Measurements from ENCODE around the gene MTOR.

Gene MTOR

DNA sequence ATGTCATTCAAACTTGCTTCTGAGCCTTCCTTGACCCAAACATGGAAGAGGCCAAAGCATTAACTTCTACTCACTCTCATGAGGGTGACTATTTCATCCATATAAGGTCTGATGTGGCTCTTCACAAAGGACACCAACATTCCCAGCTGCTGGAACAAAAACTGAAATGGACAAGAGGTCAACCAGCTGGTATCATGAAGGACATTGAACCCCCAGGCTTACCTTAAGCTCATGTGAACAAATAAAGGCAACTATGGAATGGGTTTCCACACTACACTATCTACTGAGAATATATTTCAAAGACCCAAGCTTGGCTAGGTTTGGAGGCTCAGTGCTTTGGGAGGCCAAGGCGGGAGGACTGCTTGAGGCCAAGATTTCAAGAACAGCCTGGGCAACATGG, 46.3 kb downstream of the MTOR start:
- DNase-seq (ENCODE audit: low spot score): no peak

DNA sequence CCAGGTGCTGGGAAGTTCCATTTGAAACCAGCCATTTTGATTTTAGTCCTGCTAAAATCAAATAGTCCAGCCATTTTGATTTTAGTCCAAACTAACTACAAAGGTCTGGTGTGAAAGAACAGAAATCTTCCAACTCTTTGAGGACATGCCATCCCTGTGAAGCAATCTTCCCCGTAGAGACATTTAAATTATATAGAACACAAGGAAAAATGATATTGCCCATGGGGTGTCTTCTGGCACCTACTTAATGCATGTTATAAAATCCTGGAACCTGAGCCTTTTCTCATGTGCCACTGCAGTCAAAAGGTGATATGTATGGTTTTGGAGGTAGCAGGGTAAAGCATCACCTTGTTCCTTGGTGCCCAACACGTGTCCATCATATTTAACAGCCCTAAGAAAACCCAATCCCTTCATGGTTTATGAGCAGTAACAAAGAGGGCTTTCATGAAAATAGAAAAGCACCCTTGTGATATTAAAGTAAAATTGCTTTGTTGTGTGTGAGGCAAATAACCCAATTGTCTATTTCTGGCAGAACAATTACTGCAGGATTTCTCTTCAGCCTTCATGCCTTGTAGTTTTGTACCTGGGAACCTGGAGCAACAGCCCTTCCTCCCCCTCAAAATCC, 46.9 kb downstream of the MTOR start:
- DNase-seq (ENCODE audit: low spot score): no peak

DNA sequence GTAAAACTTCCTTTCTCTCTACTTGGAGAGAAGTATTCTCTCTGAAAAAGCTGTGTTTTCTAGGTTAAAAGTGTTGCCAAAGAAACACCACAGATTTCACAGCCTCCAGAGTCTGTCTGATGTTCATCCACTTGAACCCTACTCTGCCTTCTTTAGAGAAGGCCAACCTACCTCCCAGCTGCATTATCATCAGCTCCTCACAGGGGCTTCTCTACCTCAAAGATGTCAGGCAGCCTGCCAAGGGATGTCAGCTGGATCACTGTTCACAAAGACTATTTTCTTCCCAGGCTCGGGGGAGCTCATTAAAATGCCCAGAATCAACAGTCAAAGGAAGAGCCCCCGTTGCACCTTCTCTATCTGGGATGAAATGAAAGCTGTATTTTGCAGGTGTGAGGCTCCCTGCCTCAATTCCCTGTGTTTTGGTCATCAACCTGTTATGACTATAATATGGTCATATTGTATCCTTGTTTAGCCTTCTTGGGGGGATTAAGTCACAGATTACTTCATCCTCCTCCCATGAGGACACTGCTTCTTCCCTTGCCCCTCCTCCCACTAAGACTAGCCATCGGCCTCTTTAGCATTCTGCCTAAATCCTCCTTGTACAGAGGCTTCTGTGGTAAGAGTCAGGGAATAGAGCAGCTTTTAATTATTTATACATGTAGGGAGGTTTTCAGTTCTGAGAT, 47.5 kb downstream of the MTOR start:
- DNase-seq (ENCODE audit: low spot score): no peak

DNA sequence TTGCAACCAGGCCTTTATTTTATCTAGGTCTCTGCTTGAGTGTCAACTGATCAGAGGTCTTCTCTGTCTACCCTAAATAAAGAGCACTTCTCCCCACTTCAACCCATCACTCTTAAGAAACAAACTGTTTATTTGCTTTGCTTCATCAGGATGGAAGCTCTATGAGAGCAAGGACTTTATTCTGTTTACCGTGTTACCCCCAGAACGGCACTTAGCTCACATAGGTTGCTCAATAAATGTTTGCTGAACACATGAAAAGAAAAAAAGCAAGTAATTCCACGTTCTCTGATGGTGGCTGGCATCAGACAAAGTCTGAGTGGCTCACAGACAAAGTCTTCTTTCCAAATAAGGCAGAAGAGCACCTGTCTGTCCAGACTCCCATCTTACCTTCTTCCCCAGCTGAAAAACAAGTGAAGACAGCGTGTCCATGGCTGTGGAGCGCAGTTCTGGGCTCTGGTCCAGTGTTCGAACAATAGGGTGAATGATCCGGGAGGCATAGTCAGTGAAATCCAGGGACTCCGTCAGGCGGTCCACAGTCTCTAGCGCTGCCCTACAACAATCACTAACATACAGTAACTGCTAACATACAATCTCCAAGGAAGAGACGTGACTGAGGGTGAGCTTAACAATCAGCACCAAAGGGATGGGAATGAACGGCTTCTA, 50.3 kb downstream of the MTOR start:
- DNase-seq (ENCODE audit: low spot score): no peak

DNA sequence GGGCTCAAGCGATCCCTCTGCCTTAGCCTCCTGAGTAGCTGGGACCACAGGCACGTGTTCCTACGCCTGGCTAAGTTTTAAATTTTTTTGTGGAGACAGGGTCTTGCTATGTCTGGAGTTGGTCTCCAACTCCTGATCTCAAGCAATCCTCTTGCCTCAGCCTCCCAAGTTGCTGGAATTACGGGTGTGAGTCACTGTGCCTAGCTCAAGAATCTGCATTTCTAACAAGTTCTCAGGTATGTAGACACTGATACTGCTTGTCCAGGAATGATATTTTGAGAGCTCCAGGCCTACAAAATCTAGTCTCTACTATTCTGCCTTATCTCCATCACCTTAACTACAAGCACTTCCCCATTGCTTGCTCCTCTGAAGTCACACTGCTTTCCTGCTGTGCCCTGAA, 50.9 kb downstream of the MTOR start:
- DNase-seq (ENCODE audit: low spot score): no peak

DNA sequence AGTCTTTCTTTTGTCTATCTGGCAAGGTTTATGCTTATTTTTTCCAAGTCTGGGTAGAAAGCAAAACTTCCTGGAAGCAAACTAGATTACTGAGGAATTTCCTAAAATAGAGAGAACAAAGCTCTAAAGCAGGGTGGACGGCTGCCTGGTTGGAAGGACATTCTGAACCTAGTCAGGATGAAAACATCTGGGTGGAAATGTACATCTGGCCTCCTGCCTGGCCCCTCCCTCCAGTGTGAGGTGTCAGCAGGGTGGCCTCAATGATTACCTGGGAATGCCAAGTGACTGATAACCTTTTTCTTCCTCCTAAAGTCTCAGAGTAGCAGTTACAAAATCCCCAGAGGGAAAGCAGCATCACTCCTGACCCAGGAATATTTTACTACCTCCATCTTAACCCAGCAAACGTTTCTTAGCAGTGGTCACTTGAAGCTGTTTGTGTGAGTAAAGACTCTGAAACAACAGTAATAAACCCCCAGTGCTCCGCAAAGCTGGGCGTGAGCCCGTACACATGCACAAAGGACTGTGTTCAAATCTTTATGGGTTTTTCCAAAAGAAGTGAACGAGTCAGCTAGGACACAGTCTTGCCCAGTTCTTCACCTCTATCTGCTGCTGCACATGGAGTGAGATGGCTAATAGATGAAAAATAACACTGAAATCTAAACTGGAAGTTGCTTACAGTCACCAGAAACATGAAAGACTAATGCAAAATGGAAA, 54.3 kb downstream of the MTOR start:
- no peak for DNase-seq (ENCODE audit: low spot score)

DNA sequence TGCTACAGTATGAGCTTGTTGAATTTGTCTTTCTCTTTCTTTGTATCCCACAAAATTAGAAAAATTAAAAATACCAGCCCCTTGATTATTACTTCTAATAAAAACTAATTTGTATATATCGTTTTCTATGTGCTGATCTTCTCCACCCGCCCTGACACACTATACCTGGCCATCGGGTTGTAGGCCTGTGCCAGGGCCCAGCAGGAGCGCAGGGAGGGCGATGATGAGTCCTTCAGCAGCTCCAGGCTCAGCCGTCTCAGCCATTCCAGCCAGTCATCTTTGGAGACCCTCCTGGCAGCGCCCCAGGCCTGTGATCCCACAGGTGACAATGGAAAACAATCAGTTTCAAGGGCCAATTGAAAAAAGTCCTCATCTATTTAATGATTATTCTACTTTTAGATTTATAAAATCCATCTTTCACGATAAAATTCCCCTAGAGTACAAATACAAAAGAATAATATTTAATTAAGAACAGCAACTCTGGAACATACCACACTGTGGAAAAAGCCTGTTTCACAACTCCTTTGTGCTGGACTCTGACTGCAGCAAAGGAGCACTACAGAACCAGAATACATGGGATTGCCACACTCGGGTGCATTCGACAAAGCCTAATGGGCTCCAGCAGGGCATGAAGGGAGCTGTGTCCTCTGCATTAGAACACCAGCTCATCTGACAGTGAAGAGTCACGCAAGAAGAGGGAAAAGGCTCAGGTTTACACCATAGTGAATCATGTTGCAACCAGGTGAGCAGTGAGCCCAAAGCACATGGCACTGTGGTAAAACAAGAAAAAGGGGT, 57.8 kb downstream of the MTOR start:
- no peak for DNase-seq (ENCODE audit: low spot score)

DNA sequence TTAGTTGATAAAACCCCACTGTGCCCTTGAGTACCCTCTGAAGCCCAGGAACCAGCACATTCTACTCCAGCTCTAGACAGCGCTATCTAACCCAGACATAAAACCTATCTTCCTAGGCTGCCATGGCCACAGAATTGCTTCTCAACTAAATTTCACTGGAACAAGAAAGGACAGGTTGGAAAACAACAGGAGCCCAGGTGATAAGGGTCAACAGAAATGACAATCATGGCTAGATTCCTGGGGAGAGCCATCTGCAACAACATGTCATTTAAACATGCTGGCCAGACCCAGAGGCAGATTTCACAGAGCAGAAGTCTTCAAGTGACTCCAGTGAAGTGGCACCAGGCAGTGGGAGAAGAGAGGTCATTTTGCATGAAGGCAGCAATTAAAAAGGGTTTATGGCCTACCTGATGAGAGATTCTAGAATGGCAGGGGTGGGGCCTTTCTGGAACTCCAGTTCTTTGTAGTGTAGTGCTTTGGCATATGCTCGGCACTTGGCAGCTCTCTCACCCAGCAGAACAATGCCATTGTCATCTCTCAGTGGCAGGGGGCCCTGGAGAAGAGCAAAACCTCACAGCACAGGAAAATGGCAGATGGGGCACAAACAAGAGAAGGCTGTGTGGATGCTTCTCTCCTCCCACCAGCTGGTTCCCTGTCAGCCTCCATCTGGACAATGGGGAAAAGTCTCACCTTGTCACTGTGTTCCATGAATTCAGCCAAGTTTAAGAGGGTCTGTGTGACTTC, 63.3 kb downstream of the MTOR start:
- no peak for DNase-seq (ENCODE audit: low spot score)

DNA sequence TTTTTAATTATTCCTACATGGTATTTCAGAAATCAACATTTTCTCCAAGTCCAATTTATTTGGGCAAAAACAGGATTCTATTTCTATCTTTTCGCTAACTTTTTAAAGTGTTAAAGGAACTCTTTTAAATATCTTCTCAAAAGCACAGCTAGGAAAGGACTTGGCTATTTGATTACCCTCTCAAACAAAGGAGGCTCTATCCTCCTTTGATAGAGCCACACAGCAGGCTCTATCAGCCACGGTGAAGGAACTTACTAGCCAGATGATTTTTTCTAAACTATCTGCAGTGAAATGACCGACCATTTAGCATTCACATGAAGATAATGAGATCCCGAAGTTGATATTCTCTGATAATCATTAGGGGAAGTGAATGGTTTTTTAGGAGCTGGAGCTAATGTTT, 64.1 kb downstream of the MTOR start:
- no peak for DNase-seq (ENCODE audit: low spot score)

DNA sequence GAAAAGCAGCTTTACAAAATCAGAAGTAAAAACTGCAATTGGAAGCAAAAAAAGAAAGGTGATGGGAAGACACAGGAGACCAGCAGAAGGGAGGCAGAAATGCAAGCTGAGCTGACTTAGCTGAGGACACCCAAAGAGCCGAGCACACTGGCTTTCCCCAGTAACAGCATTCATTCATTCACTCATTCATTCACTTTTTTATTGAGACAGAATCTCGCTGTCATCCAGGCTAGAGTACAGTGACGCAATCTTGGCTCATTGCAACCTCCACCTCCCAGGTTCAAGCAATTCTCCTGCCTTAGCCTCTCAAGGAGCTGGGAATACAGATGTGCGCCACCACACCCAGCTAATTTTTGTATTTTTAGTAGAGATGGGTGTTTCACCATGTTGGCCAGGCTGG, 65.0 kb downstream of the MTOR start:
- no peak for DNase-seq (ENCODE audit: low spot score)

DNA sequence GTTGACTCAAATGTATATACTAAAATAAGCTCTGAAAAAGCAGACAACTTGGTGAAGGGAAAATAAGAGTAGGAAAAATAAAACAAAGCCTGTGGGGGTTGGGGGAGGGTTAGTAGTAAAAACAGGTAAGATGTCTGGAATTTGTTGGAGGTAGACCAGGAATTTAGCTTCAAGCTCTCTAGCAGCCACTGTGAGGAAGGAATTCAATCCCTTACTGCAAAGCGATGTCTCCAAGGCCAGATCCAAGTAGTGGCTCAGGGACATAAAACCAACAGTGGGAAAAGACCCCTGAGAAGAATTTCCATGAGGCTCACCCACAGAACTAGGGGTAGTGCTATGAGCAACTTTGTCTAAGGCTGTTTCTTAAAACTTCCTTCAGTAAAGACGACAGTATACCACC, 65.4 kb downstream of the MTOR start:
- no peak for DNase-seq (ENCODE audit: low spot score)

DNA sequence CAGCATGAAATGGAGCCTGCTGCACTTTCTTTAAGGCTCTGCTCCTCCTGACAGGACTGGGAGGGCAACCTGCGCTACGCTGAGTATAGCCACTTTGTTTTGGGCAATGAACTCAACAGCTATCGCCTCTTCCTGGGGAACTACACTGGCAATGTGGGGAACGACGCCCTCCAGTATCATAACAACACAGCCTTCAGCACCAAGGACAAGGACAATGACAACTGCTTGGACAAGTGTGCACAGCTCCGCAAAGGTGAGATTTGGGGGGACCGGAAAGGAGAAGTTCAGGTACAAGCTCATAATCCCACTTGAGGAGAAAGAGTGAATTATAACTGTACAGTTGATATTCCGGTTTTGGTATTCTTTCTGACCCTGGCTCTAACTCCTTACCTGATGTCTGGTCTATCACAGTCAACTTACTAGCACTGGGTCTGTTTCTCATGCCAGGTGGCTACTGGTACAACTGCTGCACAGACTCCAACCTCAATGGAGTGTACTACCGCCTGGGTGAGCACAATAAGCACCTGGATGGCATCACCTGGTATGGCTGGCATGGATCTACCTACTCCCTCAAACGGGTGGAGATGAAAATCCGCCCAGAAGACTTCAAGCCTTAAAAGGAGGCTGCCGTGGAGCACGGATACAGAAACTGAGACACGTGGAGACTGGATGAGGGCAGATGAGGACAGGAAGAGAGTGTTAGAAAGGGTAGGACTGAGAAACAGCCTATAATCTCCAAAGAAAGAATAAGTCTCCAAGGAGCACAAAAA, 67.8 kb downstream of the MTOR start:
- no peak for DNase-seq (ENCODE audit: low spot score)

DNA sequence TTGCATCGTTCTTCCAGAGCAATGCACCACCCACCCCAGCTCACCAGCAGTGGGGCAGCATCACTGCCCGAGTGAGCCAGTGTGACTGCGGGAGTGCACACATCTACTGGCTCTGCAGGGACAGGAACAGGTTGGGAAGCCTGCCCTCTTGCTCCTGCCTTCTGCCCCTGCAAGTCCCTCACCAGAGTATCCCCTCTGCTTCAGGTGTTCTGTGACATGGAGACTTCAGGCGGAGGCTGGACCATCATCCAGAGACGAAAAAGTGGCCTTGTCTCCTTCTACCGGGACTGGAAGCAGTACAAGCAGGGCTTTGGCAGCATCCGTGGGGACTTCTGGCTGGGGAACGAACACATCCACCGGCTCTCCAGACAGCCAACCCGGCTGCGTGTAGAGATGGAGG, 69.0 kb downstream of the MTOR start:
- DNase-seq (ENCODE audit: low spot score): no peak

DNA sequence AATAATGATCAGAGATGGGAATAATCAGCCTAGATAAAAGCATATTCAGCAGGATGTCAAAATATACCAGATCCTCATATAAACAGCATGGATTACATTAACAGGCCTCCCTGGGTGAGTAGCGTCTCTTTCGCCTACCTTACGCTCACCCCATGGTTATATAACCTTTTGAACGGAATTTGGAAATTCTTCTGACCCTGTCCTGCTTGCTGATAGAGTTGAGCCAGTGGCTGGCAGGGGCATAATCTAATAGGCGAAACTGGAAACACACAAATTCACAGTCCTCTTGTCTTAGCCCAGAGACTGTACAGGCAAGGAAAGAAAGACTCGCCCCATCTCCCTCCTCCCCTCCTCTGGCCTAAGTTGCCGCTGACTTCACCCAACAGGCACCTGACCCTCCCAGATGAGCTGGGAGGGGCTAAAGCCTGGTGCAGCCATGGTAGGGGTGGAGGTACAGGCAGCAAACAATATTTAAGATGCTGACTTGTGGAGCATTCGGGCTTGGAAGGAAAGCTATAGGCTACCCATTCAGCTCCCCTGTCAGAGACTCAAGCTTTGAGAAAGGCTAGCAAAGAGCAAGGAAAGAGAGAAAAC, 73.4 kb downstream of the MTOR start, which contains the start of gene ANGPTL7:
Gene ANGPTL7 (plus strand): TSS at position 498 of the 594 bp plus-strand sequence. CDS start 225 bp downstream, outside the sequence.
- DNase-seq (ENCODE audit: low spot score): no peak

DNA sequence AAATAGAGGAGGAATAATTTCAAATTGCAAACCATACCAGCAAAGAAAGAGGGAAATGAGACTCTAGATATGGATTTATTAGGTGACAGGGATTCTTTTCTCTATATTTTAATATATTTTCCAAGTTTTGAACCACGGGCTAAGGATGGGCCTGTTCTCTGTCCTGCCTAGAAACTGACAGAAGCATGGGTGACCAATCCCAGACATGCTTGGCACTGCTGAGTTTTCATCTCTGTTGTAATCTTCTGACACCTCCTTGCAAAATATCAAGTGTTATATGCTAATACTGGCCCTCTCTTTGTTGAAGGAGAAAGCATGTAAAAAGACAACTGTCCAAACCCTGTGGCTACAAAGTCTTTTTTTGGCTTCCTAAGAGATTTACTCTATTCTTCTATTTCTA, 74.0 kb downstream of the MTOR start:
- DNase-seq (ENCODE audit: low spot score): peak; percentile 24

DNA sequence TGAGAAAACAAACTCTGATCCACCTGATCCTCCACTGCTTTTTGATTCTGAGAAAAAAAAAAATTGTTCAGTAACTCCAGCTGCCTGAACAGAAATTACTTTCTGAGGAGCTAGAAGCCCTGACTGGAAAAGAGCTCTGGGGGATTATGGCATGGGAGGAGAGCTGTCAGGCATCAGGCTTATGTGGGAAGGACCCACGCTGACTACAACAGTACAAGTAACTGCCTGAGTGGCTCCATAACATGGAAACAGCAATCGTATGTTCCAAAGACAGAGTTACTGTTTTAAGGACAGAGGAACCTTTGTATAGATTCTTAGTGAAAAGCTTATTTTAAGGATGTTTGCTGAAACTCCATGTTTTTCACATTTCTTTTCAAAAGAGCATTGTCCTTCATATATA, 74.4 kb downstream of the MTOR start:
- no peak for DNase-seq (ENCODE audit: low spot score)

DNA sequence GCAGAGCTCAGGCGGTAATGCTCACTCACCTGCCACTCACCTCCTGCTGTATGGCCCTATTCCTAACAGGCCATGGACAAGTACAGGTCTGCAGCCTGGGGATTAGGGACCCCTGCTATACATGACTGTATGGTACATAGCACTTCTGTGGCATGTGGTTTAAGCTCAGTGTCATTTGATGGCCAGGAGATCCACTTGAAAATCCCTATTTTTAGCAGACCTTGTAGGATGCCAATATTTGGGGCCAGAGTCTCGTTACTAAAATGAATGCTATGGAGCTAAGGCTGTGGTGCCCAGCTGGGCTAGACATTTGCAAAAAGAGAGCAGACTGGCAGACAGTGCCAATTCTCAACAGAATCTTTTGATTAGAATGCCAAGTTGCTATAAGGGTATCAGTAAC, 74.9 kb downstream of the MTOR start:
- DNase-seq (ENCODE audit: low spot score): no peak

DNA sequence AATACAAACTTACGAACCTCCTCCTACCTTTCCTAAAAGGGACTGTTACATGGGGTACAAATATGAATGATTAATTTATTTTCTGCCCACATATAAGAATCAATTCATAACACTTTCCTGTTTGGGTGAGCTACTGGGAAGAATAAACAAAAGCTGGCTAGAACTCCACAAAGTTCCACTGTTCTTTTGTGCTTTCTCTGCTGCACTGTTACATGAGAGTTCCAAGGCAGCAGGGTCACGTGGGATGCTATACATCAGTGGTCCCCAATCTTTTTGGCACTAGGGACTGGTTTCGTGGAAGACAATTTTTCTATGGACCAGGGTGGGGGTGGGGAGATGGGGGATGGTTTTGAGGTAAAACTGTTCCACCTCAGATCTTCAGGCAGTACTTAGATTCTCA, 75.4 kb downstream of the MTOR start:
- no peak for DNase-seq (ENCODE audit: low spot score)

DNA sequence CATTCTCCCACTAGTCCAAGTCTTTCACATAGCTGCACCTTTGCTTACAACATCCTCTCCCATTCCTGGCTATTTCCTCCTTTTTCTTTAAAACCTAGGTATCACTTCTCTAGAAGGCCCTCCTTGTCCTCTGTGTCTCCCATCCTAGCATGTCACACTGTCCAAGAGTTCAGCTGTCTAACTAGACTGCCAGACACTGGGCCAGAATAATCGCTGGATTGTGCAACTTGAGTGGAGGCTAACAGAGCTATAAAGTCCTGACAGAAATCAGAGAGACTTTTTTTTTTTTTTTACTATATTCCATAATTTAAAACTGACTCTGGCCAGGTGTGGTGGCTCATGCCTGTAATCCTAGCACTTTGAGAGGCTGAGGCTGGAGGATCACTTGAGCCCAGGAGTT, 77.4 kb downstream of the MTOR start:
- no peak for DNase-seq (ENCODE audit: low spot score)

DNA sequence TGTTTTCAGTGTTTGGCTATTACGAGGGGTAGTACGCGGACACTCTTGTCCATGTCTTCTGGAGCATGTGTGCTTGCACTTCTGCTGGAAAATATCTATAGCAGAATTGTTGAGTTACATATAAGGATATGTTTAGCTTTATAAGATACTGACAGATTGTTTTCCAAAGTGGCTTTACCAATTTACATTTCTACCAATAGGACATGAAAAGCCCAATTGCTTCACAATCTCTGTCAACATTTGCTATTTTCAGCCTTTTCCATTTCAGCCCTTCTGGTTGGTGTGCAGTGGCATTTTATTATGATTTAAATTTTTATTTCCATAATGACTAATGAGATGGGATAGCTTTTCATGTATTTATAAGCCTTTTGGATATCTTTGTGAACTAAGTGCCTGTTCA, 79.5 kb downstream of the MTOR start:
- DNase-seq (ENCODE audit: low spot score): no peak

All from AG20443 (cell line).